PC-3 (cell line): Measurements from ENCODE around the gene CREBBP. TPM values are rescaled to one million over a fixed set of nuclear protein-coding genes. Genes with fewer than 3 reads are reported as not detected.
"Not testable (repeated sequence)": the region's sequence is repeated elsewhere in the genome, so short reads cannot be mapped to it uniquely, and the experiment has no call there.

ENCODE experiments used
- ATAC-seq: fragments of 200-7000 bp; cut with Tn5 transposase; 2 replicates; pipeline ENCODE4 v1.9.1; 2020; ENCODE audit warnings: mild to moderate bottlenecking, moderate library complexity
- Bru-seq: library from RNA; stranded (reverse); fragments of 400-500 nt; gene quantifications from one replicate; lab custom pipeline; 2021; lab: Mats Ljungman, UMichigan
- BruChase-seq, 2 experiments: library from RNA; stranded (reverse); fragments of 400-500 nt; gene quantifications; one replicate each; lab custom pipeline; 2021; lab: Mats Ljungman, UMichigan
- BruUV-seq: library from RNA; stranded (reverse); fragments of 400-500 nt; replicated peaks from 2 replicates; lab custom pipeline; 2021; lab: Mats Ljungman, UMichigan
- CTCF ChIA-PET: fragments of 300-600 bp; sonication (Branson Sonifier 250); formaldehyde crosslinking; loops from one replicate; lab custom pipeline; 2022; ENCODE audit warnings: antibody characterized with exemption; lab: Charles Lee
- POLR2A ChIA-PET: fragments of 300-600 bp; sonication (Branson Sonifier 250); formaldehyde crosslinking; loops from one replicate; lab custom pipeline; 2022; ENCODE audit warnings: antibody characterized with exemption; ENCODE audit not compliant: unreplicated experiment; lab: Charles Lee
- DNase-seq: peaks from one replicate; pipeline ENCODE4 v3.0.0-alpha.2; 2015
- H2AFZ ChIP-seq: fragments of 300-600 bp; sonication (generic); 2 replicates; pipeline ENCODE4 v1.6.0; 2016; ENCODE audit warnings: antibody characterized with exemption, low read length
- H3F3A ChIP-seq: fragments of 300-600 bp; sonication (generic); one replicate; pipeline ENCODE4 v1.6.0; 2017; ENCODE audit warnings: antibody characterized with exemption, low read length, control low read depth, mild to moderate bottlenecking; ENCODE audit not compliant: unreplicated experiment
- H3K27ac ChIP-seq: fragments of 300-600 bp; sonication (generic); 2 replicates; pipeline ENCODE4 v1.5.1; 2016; ENCODE audit warnings: mild to moderate bottlenecking, low read length
- H3K27me3 ChIP-seq: fragments of 300-600 bp; sonication (generic); 2 replicates; pipeline ENCODE4 v1.6.1; 2016; ENCODE audit warnings: low read length, mixed read lengths
- H3K36me3 ChIP-seq: fragments of 300-600 bp; sonication (generic); 2 replicates; pipeline ENCODE4 v1.6.1; 2016; ENCODE audit warnings: low read depth, mixed run types, low read length, mixed read lengths
- H3K4me1 ChIP-seq: fragments of 300-600 bp; sonication (generic); 2 replicates; pipeline ENCODE4 v1.5.1; 2016; ENCODE audit warnings: low read length; ENCODE audit not compliant: insufficient read depth
- H3K4me2 ChIP-seq: fragments of 300-600 bp; sonication (generic); 2 replicates; pipeline ENCODE4 v1.6.0; 2016; ENCODE audit warnings: low read length
- H3K4me3 ChIP-seq: fragments of 300-600 bp; sonication (generic); 2 replicates; pipeline ENCODE4 v1.5.1; 2016; ENCODE audit warnings: mild to moderate bottlenecking, low read length, mixed read lengths
- H3K79me2 ChIP-seq: fragments of 300-600 bp; sonication (generic); 2 replicates; pipeline ENCODE4 v1.6.1; 2017; ENCODE audit warnings: low read length, mixed read lengths
- H3K9ac ChIP-seq: fragments of 300-600 bp; sonication (generic); 2 replicates; pipeline ENCODE4 v1.6.0; 2016; ENCODE audit warnings: mild to moderate bottlenecking, low read length
- H3K9me2 ChIP-seq: fragments of 300-600 bp; sonication (generic); replicated peaks from 2 replicates; pipeline ENCODE4 v1.6.1; 2016; ENCODE audit warnings: mixed run types, low read length, mixed read lengths
- H3K9me3 ChIP-seq: fragments of 300-600 bp; sonication (generic); 2 replicates; pipeline ENCODE4 v1.6.1; 2016; ENCODE audit warnings: low read length, mixed read lengths
- H4K20me1 ChIP-seq: fragments of 300-600 bp; sonication (generic); 2 replicates; pipeline ENCODE4 v1.6.1; 2016; ENCODE audit warnings: low read length, mixed read lengths
- EZH2 ChIP-seq: fragments of 300-600 bp; sonication (generic); IDR thresholded peaks from one replicate; pipeline ENCODE4 v1.6.1; 2017; ENCODE audit warnings: antibody characterized with exemption, mild to moderate bottlenecking, low read length; ENCODE audit not compliant: unreplicated experiment
- EZH2phosphoT487 ChIP-seq: fragments of 300-600 bp; sonication (generic); IDR thresholded peaks from 2 replicates; pipeline ENCODE4 v1.6.1; 2018; ENCODE audit warnings: mild to moderate bottlenecking, antibody characterized with exemption, low read length, borderline replicate concordance
- intact Hi-C: fragments of 100-400 bp; cut with micrococcal nuclease; formaldehyde crosslinking; loops from 2 replicates; pipeline ENCODE4 v1.9.0; 2023
- long read RNA-seq: library from polyadenylated mRNA; unstranded; transcript quantifications from one replicate; pipeline ENCODE4 v2.0.0, GENCODE V29; 2021; ENCODE audit not compliant: unreplicated experiment
- total RNA-seq: library from RNA; depleted of rRNA; stranded (reverse); fragments of >200 nt; gene quantifications from 2 replicates; pipeline ENCODE4 v1.2.3, GENCODE V29; 2014; rRNA removed
- TF ChIP-seq, protein P1 (sequence below): fragments of 300-600 bp; sonication (generic); conservative IDR thresholded peaks from 2 replicates; pipeline ENCODE4 v1.5.1; 2017; ENCODE audit warnings: antibody characterized with exemption, low read depth, mild to moderate bottlenecking, low read length

CREBBP gene
- 21.9 and 23.6 TPM in 2 replicates for total RNA-seq
- Bru-seq, nascent RNA = percentile 81 among the genes with signal in this experiment
- BruChase-seq, experiment 1, labeled RNA remaining after a 6-hour chase = percentile 83 among the genes with signal in this experiment
- BruChase-seq, experiment 2, labeled RNA remaining after a 2-hour chase = percentile 77 among the genes with signal in this experiment
- long read RNA-seq, partial matches to known transcripts = 26 of 45 reads
- long read RNA-seq, other reads (novel, unspliced or antisense) = 19 of 45 reads

DNA sequence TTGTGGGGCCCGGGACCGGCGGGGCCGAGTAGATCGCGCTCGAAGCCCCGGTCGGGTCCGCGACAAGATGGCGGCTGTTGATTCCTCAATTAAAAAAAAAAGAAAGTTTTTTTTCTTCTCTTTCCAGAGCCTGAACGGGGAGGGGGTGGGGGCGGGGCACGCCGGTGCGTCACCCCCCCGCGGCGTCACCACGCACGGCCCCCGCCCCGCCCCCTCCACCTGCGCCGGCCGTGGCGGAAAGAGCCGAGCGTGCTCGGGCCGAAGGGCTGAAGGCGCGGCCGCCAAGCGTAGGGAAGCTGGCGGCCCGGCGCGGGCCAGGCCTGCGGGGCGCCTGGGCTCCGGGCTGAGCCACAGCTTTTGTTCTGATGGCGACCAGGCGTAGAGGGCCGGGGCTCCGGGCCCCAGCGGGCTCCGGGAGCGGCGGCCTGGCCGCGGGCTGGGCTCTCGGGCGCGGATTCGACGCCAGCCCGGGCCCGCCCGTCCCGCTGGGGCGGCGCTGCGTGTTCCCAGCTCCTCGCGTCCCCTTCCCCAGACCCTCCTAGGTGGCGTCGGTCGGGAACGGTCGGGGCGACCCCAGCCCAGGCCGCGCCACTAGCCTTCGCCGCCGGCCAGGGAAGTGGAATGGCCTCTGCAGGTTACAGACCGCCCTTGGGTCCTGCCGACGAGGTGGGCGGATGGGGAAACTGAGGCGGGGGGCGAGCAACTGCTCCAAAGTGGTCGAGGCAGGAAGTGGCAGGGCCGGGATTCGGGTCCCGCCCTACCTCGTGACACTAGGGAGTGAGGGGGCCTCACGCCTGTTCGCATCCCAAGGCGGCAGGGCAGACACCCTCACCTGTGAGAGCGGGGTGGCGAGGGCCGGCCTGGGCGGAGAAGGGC lies at the start of gene CREBBP:
TSS of gene CREBBP (minus strand) at position 91 of the 876 bp plus-strand sequence. CDS start 797 bp downstream, outside the sequence.
- Histone ChIP-seq H3K9me2 (no peaks in the 10 kb centered on the region), H3K9me3 (no peaks in the 10 kb centered on the region), H3K27me3 (no peaks in the 10 kb centered on the region), H3K4me3 (peak within 1 kb of the TSS; percentile 91), H2AFZ (peak within 1 kb of the TSS; percentile 76), H3K27ac (no peak within 1 kb of the TSS), H3K4me1 (peaks cover 17% of the 10 kb centered on the region), H3K4me2 (peak within 1 kb of the TSS; percentile 92), H3K79me2 (peaks cover 40% of the 10 kb centered on the region), H3K9ac (peak within 1 kb of the TSS; percentile 89), H3F3A (no peaks in the 10 kb centered on the region), H4K20me1 (peaks cover 35% of the 10 kb centered on the region), H3K36me3 (no peaks in the 10 kb centered on the region)
- ChIA-PET CTCF (no interaction called here), POLR2A (interaction anchor here (0.6 kb wide), 1 partner anchor 9 kb away, joined by 3 read pairs; no protein-coding TSS in a partner anchor)
- no TSS peak for BruUV-seq
- DNase-seq (peak; percentile 83), ATAC-seq (peak; percentile 87)
- intact Hi-C loops = loop anchor here (1.0 kb wide), 1 partner anchor 191 kb away; no protein-coding TSS in a partner anchor
- no peak for TF ChIP-seq EZH2
- no peak for TF ChIP-seq EZH2phosphoT487
- TF ChIP-seq, protein P1, sequence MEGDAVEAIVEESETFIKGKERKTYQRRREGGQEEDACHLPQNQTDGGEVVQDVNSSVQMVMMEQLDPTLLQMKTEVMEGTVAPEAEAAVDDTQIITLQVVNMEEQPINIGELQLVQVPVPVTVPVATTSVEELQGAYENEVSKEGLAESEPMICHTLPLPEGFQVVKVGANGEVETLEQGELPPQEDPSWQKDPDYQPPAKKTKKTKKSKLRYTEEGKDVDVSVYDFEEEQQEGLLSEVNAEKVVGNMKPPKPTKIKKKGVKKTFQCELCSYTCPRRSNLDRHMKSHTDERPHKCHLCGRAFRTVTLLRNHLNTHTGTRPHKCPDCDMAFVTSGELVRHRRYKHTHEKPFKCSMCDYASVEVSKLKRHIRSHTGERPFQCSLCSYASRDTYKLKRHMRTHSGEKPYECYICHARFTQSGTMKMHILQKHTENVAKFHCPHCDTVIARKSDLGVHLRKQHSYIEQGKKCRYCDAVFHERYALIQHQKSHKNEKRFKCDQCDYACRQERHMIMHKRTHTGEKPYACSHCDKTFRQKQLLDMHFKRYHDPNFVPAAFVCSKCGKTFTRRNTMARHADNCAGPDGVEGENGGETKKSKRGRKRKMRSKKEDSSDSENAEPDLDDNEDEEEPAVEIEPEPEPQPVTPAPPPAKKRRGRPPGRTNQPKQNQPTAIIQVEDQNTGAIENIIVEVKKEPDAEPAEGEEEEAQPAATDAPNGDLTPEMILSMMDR = no peak

GRCh38 chr16:3927147-3927546 lies 46.6 kb upstream of the CREBBP start:
- H3K4me3 ChIP-seq, POLR2A ChIA-PET, H3K9ac ChIP-seq, H3K9me2 ChIP-seq, H3K79me2 ChIP-seq, ATAC-seq, H3K9me3 ChIP-seq, DNase-seq, H3K27me3 ChIP-seq, CTCF ChIA-PET, intact Hi-C loops, H4K20me1 ChIP-seq, BruUV-seq, H3K36me3 ChIP-seq, H3K4me2 ChIP-seq, H2AFZ ChIP-seq, H3K4me1 ChIP-seq, H3K27ac ChIP-seq, H3F3A ChIP-seq: not testable (repeated sequence)

DNA sequence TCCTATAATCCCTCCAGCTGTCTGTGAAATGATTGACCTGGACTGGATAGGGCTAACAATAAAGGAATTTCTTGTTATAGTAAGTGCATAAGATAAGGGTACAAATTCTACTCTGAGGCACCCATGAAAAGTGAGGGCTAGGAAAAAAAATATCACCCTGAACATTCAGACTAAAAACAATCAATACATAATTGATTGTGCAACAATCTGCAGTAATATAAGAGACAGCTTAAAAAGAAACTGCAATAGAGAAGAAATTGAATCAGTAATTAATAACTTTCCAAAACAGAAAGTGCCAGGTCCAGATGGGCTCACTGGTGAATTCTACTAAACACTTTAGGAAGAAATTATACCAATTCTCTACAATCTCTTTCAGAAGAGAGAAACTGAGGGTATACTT lies 44.2 kb upstream of the CREBBP start:
- DNase-seq (no peak), ATAC-seq (no peak)
- CTCF ChIA-PET = no interaction called here
- no peak overlapping the region for H3K4me2 ChIP-seq
- no peaks in the 10 kb centered on the region for H4K20me1 ChIP-seq
- no peak overlapping the region for H3K9ac ChIP-seq
- intact Hi-C loops = no loop called here
- no peaks in the 10 kb centered on the region for H3K4me1 ChIP-seq
- H3K27ac ChIP-seq = no peak overlapping the region
- H2AFZ ChIP-seq = no peak overlapping the region
- no peak overlapping the region for H3K4me3 ChIP-seq
- no peaks in the 10 kb centered on the region for H3K9me2 ChIP-seq
- H3F3A ChIP-seq = no peaks in the 10 kb centered on the region
- no peaks in the 10 kb centered on the region for H3K36me3 ChIP-seq
- no peaks in the 10 kb centered on the region for H3K9me3 ChIP-seq
- H3K79me2 ChIP-seq = no peaks in the 10 kb centered on the region
- TF ChIP-seq, protein P1 = no peak
- TF ChIP-seq EZH2phosphoT487 (no peak), EZH2 (no peak)
- no peaks in the 10 kb centered on the region for H3K27me3 ChIP-seq
- POLR2A ChIA-PET = no interaction called here
- BruUV-seq = no TSS peak
